Endometrium (tissue), 2 donors: ENCODE measurements around the gene RBM15.

Source experiments
- FAIRE-seq: peaks from 2 replicates; lab custom pipeline; 2012; peaks lifted over from hg19 to GRCh38; lab: Jason Lieb, UNC
- donor health status: control.
- donor health status: control.

Gene RBM15

DNA sequence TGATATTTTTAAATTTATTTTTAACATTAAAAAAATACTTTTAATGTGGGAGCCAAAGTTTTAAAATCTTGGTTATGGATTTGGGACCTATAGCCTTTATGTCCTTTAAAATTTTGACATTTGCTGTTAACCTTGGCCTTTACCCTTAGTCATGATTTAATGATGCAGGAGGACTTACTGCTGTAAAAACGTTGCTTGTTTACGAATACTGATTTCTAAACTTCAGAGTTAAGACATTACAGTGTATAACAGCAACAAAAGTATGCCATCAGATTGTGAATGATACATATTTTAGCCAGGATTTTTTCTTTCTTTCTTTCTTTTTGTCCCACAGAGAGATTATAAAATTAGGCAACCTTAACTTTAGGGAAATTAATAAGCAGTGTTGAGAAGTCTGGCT, 8.9 kb downstream of the RBM15 start:
- no peak for FAIRE-seq

DNA sequence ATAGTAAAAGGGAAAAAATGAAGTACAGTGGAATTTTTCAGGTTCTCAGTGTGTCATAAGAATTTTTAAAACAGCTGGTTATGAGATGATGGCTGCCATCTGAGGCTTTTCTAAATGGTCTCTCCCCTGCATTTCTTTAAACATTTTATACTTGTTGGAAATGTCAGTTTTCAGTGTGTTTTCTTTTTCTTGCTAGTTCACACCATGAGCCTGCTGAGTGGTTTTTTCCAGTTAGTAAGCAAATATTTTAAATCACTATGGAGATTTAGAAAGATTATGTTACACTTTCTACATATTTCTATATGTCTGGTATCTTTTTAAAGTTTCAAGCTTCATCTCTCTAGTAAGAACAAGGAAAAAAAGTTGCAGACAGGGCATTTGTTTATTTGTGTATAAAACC, 9.6 kb downstream of the RBM15 start:
- no peak for FAIRE-seq

DNA sequence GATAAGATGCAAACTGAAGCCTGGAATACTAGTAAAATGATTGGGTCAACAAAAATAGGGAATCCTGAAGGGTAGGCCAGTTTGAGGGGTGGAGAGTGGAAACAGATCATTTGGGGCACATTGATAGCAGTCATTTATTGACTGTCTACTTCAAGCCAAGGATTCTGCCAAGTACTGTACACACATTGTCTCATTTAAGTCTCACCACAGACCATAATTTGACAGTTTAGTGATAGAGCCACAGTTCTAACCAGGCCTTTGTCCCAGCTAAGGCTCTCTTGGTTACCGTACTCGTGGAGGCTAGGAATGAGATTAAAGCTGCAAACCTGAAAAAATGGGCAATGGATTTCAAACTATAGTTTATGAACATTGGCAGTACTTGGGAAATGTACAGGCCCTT, 11.2 kb downstream of the RBM15 start:
- FAIRE-seq, result no peak

DNA sequence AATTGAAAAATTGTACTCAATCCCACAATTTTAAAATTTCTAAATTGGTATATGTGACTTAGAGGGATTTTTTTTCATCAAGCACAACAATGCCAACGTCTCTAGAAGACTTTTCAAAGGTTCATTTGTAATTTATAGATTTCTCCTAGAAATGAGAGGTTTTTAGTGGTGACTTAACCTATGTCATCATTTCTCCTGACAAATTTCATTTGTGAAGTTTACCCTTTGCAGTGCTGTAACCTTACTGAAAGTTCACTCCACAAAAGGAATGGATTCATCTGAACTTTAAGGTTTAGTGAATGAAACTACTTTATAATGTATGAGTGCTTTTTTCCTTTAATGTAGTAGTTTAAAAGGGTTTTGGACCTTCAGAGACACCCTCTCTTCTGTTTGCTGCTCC, 16.1 kb downstream of the RBM15 start:
- no peak for FAIRE-seq

DNA sequence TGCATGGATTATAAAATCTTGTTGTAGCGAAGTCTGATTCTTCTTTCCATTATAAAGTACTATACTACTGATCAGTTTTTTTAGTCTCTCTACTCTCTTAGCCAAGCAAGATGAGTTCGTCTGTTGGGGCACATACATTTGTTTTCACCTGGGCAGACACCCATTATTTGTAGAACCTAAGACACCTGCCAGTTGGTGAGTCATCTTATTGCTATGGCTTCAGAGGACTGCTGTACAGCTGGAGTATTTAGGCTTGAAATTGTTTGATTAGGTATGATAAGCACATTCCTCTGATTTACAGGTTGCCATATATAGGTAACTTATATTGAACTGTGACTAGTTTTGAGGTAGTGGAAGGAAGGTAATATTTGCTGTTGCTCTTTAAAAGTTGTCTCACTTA, 17.2 kb downstream of the RBM15 start:
- FAIRE-seq, result no peak

DNA sequence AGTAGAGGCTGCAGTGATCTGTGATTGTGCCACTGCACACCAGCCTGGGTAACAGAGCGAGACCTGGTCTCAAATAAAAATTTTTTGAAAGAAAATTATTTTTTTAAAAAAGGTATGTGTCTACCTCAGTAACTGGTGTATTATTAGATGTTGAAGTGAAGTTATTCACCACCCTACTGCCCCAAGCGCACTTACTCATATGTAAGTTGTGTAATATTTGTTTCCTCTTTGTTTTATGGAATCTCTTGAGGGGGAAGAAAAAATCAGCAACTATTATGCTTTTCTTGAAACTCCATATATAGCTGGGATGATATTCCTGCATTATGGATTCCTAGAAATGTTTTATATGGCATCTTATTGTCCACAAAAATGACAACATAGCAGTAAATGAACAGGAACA, 21.3 kb downstream of the RBM15 start:
- no peak for FAIRE-seq

DNA sequence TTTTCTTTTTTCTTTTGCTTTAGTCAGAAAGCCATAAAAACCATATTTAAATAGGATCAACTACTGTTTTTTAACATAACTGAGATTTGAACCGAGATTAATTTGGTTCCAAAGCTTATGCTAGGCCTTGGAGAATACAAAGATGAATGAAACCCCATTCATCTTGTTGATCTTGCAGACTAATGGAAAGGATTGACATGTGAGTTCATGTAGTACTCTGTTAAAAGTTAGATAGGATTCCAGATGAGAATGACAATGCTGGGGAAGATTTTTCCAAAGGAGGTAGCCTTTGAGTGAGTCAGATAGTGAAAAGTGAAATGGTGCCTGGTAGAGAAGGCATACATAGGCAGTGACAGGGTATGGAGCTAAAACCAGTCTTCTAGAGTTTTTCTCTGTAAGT, 22.7 kb downstream of the RBM15 start:
- FAIRE-seq, result no peak

DNA sequence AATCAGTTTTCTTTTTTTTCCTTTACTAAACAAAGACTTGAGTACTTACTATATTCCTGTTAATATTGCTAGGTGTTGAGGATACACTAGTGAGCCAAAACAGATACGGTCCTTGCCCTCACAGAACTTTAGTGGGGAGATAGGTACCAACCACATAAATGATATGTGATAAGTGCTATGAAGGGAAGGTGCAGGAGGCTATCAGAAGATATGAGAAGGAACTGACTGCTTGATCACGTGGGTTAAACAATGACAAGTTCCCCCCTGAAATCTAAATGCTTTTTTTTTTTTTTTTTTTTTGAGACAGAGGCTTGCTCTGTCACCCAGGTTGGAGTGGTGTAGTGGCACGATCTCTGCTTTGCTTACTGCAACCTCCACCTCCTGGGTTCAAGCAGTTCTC, 25.0 kb downstream of the RBM15 start:
- no peak for FAIRE-seq

DNA sequence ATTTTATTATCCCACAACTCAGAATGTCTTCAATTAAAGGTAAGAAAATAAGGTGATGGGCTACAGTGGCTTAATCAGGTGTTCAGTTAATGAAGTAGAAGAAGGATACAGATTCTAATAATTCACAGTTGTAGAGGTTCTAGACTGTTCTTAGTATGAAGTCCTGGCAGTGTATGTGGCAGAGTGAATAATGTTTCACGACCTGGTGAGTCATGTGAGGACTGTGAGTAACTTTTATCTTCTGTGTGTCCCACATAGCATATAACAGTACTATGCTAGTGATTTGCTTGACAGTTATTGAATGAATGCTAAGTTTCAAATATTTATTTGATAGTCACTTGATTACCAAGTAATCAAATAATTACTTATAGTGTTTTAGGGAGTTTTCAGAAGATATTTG, 31.6 kb downstream of the RBM15 start:
- FAIRE-seq, result no peak

DNA sequence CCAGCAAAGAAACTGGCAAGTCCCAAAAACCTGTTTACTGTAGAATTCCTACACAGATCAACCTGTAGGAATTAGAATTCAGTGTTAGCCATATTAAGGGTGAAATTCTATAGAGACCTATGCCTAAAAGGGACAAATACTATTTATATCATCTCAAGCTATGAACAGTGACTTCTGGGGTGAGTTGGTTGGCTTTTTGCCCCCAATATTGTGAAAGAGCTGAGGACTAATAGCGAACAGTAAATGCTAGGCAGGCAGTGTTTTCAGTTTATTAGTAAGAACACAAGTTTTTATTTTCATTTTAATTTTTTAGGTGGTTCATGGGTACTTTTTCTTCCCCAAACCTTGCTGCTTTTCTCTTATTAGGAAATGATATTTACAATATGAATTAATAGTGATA, 36.3 kb downstream of the RBM15 start:
- FAIRE-seq, result no peak

DNA sequence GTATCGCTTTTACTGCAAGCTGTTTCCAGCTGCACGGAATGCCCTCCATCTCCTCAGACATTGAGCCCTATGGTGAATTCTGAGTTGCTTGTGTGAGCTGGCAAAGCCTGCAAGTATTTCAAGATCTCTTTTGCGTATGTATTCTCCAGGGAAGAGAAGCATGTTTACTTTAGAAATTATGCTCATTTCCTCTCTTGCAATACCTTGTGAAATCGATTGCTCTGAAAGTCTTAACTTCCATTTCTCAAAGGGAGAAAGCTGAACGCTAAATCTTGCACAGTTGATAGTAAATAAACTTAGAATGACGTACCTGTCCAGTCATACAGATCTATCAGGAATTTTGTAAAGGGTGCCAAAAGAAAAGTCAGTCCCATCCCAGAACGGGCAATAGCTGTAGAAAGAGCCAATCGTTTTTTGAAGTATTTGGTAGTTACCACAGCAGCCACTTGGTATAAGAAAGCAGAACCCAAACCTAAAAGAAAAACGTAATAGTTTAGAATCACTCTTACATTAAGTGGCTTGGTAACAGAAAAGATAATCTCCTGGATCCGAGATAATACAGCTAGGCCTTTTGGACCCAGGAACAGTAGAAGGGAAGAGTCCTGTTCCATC, 41.6 kb downstream of the RBM15 start:
- no peak for FAIRE-seq

DNA sequence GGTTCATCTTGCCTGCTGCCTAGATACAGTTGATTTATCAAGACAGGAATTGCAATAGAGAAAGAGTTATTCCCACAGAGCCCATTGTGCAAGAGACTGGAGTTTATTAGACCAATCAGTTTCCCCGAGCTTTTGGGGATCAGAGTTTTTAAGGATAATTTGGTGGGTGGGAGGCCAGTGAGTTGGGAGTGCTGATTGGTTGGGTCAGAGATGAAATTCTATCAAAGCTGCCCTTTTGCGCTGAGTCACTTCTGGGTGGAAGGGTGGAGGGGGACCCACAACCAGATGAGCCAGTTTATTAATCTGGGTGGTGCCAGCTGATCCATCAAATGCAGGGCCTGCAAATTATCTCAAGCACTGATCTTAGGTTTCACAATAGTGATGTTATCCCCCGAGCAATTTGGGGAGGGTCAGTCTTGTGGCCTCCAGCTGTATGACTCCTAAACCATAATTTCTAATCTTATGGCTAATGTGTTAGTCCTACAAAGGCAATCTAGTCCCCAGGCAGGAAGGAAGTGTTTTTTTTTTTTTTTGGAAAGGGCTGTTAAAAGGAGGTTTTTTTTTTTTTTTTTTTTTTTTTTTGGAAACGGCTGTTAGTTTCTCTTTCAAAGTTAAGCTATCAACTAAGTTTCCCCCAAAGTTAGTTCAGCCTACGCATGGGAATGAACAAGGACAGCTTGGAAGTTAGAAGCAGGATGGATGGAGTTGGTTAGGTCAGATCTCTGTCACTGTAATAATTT, 44.2 kb downstream of the RBM15 start:
- FAIRE-seq, result no peak

DNA sequence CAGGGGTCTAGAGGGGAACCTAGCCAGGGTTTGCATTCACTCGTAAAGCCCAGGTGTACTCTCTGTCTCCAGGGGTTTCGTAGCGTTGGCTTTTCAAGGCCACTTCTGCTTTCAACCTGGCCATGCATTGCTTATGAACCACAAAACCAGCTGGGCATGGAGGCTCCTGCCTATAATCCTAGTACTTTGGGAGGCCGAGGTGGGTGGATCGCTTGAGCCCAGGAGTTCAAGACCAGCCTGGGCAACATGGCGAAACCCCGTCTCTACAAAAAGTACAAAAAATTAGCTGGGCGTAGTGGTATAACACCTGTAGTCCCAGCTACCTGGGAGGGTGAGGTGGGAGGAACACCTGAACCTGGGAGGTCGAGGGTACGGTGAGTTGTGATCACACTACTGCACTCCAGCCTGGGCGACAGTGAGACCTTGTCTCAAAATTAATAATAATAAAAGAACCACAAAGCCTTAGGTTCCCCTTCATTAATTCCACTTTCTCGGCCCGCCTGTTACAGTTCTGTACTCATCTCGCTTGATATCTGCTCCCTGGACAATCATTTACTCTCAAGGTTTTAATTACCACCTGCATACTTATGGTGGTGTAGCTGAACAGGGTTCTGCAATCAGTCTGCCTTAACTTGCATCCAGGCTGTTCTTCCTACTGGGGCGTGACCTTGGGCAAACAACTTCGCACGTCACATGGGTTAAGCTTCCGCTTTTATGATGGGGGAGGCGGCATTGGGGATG, 45.6 kb downstream of the RBM15 start:
- FAIRE-seq, result no peak

DNA sequence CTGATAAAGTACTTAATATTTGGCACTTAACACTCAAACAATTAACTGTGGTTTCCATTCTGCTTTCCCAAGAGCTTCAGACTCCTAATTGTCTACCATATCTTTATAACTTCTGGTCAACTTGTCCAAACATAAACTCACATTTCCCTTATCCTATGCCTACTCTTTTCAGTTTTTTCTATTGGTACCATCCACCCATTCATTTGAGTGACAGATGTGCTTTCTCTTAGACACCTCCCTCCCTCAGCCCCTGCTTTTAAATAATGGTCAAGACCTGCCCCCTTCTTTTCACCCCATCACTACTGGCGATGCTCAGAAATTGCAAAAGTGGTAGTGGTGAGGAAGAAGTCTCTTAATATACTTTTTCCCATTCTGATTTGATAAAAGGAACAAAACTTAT, 46.2 kb downstream of the RBM15 start:
- no peak for FAIRE-seq

DNA sequence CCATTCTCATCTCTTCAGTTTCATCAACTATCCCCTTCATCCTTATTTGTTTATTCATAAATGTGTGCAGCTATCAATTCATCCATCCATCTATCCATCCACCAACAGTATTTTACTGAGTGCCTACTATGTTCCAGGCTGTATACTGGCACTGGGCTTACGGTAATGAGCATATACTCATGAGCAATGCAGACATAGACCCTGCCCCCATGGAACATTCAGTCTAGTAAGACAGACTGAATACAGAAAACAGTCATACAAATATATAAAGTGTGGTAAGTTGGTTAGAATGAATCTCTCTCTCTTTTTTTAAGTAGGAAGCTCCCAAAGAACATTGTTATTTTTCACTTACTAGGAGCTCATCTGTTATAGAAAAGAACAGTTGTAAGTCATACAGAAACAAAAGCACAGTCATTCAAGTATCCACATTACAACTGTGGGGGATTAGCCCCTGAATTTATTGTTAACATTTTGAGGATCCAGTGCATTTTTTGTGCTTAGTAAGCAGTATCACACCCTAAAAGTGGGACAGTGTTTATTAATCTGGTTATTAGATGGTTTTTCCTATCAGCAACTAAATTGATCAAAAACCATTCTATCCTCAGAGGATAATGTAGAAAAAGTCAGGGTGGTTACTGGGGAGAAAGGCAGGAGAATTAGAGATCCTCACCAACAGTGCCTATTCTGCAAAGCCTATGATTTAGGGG, 48.0 kb downstream of the RBM15 start:
- no peak for FAIRE-seq

DNA sequence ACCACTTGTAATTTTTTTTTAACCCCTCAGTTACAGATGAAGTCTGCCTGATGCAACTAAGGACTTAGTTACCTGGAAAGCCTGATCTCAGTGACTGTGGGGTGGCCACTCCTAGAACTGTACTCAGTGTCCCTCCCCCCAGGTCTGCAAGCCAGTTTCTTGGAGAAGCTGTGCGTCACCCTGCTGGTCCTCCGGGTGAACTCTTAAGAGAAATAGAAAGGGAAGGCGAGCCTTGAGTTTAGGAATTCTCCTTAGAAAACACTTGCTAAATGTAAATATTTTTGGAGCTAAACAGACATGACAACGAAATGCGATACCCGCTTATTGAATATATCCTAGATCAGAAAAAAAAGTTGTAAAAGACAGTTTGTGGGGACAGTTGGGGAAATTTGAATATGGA, 50.9 kb downstream of the RBM15 start:
- FAIRE-seq, result no peak

DNA sequence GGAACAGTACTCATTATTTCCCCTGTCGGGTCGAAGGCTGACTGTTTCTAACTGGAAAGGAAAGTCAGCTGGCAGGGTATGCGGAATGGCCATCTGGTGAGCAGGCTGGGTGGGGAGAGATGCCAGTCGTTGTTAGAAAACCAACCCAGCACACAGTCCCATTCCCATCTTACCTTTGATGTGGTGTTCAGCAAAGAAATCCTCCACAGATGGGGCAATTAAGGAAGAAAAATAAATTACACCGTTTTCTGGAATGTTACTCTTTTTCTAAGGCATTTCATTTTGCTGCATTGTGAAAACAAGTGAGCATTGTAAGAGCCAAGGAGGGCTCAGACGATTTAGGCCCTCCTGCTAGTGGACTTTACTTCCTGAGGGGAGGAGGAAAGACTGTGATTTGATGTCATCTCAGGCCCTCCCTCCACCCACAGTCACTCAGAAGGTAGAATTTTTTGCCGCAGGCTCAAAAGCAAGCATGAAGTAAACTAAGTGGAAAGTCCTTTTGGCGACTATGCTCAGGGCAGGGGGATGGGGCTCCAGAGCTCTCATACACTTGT, 51.6 kb downstream of the RBM15 start, which contains the start of gene SLC16A4:
TSS of gene SLC16A4 (minus strand) at position 335 of the 554 bp plus-strand sequence. CDS start 1,703 bp downstream, outside the sequence.
- FAIRE-seq, result no peak

DNA sequence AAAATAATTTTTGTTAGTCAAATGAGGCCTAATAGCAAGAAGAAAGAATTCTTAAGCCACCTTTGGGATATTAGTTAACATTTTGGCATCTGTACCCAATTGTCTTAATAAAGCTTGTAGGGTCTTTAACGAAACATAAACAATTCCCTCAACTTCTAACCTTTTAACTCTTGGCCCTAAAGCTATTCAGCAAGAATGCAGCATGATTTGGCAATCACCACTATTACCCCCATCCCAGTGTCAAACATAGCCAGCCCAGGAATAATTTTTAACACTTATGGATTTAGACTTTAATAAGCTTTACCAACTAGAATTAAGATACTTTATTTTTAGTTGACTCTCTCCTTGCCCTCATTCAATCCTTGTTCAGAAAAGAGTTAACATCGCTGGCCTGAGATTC, 54.1 kb downstream of the RBM15 start:
- FAIRE-seq, result no peak

DNA sequence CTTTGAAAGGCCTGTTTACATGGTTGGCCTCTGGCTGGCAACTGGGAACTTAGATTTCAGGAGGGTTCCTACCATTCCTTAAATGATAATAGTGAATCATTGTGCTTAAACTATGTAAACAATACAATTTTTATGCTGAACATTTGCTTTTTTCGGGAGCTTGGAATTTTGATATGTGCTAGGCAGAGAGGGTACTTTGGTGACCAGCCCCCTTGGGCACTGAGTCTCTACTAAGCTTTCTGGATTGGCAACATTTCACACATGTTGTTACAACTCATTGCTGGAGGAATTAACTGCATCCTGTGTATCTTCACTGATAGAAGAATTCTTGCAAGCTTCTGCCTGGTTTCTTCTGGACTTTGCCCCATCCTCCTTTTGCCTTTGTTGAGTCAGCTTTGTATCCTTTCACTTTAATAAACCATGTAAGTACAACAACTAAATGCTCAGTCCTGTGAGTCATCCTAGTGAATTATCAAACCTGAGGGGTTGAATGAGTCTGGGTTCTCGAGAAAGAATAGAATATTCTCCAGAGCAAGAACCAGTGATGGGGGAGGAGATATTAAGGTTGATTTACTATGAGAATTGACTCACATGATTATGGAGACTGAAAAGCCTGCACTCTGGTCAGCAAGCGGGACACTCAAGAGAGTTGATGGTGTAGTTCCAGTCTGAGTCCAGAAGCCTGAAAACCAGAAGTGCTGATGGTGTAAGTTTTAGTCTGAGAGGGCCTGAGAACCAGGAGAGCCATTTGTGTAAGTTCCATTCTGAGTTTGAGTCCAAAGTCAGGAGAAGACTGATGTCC, 54.7 kb downstream of the RBM15 start:
- FAIRE-seq, result no peak

DNA sequence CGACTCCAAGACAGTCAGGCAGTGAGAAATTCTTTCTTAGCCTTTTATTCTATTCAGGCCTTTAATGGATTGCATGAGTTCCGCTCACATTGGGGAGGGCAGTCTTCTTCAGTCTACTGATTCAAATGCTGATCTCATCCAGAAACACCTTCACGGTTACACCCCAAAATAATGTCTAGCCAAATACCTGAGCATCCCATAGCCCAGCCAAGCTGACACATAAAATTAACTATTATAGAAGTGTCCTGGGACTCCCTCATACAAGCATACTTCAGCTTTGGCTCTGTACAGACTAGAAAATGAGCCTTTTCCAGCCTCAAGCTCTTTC, 55.3 kb downstream of the RBM15 start:
- no peak for FAIRE-seq
